Spleen (tissue), 11 donors: ENCODE data around the gene HES6. TPM values are rescaled to one million over a fixed set of nuclear protein-coding genes. Genes with fewer than 3 reads are reported as not detected.
A peak's percentile ranks its signal among the peaks of the same experiment; 100 is the strongest.

Experiments
- DNase-seq: peaks from one replicate; pipeline ENCODE4 v3.0.0-alpha.2; 2020
- H3K27ac ChIP-seq, 8 donors: fragments of 200-600 bp; sonication (generic) in 7 of 8; 1 replicate in 4 of 8; 2 replicates in 4 of 8; pipeline versions ENCODE4 v1.5.0 to v1.8.0; 2016 to 2021; ENCODE audit warnings: inconsistent platforms in 4 of 8, mild to moderate bottlenecking in 4 of 8, moderate library complexity in 1 of 8
- H3K27me3 ChIP-seq, 7 donors: fragments of 200-600 bp; sonication (generic) in 6 of 7; replicated peaks in 1 of 7; 1 replicate in 4 of 7; 2 replicates in 3 of 7; pipeline versions ENCODE4 v1.5.0 to v1.8.0; 2016 to 2021; ENCODE audit warnings: inconsistent platforms in 3 of 7, mild to moderate bottlenecking in 1 of 7
- H3K36me3 ChIP-seq, 6 donors: fragments of 200-600 bp; sonication (generic) in 5 of 6; 1 replicate in 4 of 6; 2 replicates in 2 of 6; pipeline versions ENCODE4 v1.5.0 to v1.8.0; 2016 to 2021; ENCODE audit warnings: inconsistent platforms in 2 of 6
- H3K4me1 ChIP-seq, 6 donors: fragments of 200-600 bp; sonication (generic) in 5 of 6; 1 replicate in 3 of 6; 2 replicates in 3 of 6; pipeline versions ENCODE4 v1.5.0 to v1.8.0; 2016 to 2021; ENCODE audit warnings: inconsistent platforms in 3 of 6
- H3K4me3 ChIP-seq, 8 donors: fragments of 200-600 bp; sonication (generic) in 7 of 8; 1 replicate in 4 of 8; 2 replicates in 4 of 8; pipeline versions ENCODE4 v1.5.0 to v1.8.0; 2016 to 2021; ENCODE audit warnings: inconsistent platforms in 4 of 8, mild to moderate bottlenecking in 4 of 8, moderate library complexity in 2 of 8
- H3K9me3 ChIP-seq, 8 donors: fragments of 200-600 bp; sonication (generic) in 7 of 8; 1 replicate in 4 of 8; 2 replicates in 4 of 8; pipeline versions ENCODE4 v1.5.0 to v1.8.0; 2016 to 2021; ENCODE audit warnings: inconsistent platforms in 4 of 8
- POLR2A ChIP-seq, 3 donors: fragments of 450-650 bp; IDR thresholded peaks; one replicate each; pipeline ENCODE4 v1.5.1; 2017; ENCODE audit warnings: antibody characterized with exemption in 3 of 3, mild to moderate bottlenecking in 1 of 3
- POLR2AphosphoS5 ChIP-seq, 3 donors: sonication (generic); formaldehyde crosslinking; IDR thresholded peaks; one replicate each; pipeline ENCODE4 v1.5.1; 2017; ENCODE audit warnings: antibody characterized with exemption in 3 of 3
- WGBS, 5 donors: extraction: QIAGEN DNeasy Blood & Tissue Kit in 3 of 5; methylation state at CpG; one replicate each; pipeline versions ENCODE4 v1.1.5 to v1.1.7; 2013 to 2018; 5-methylcytosine and 5-hydroxymethylcytosine counted together
- intact Hi-C: fragments of 100-400 bp; cut with DNase I; formaldehyde crosslinking; loops from one replicate; pipeline ENCODE4 v1.15.0; 2023; ENCODE audit warnings: low total_unique reads
- polyA plus RNA-seq, 3 donors: library from polyadenylated mRNA; stranded (reverse); fragments of 200-250 nt; gene quantifications; one replicate each; pipeline ENCODE4 v1.2.1, GENCODE V29; 2013
- total RNA-seq, 7 donors: library from RNA; depleted of rRNA in 3 of 7; stranded (reverse); fragments of >200 nt in 3 of 7; fragmentation: NEBNext Ultra II Directional in 4 of 7; extraction: Animal tissue kit (Norgen Biotek cat#: 25700) in 4 of 7; gene quantifications; one replicate each; pipeline versions ENCODE4 v1.1.0 to v1.2.1, GENCODE V29; 2016 to 2021
- TF ChIP-seq, protein P1 (sequence below), 11 experiments: fragments of 200-600 bp in 7 of 11; fragments of 450-650 bp in 4 of 11; sonication (generic) in 4 of 11; IDR thresholded peaks in 8 of 11; conservative IDR thresholded peaks in 3 of 11; 1 replicate in 7 of 11; 2 replicates in 4 of 11; pipeline versions ENCODE4 v1.4.0 to v1.8.0; 2016 to 2021; ENCODE audit warnings: antibody characterized with exemption in 11 of 11, inconsistent platforms in 4 of 11, mild to moderate bottlenecking in 1 of 11
- donor health status: healthy with polysubstance abuse.
- donor health status: DM: no; HTN: no; CAD: no; lungs with moderate emphysema.
- donor health status: DM: no; HTN: no; CAD: no.
- donor health status: Bipolar disorder and iron deficiency.
- donor health status: healthy.
- donor health status: DM: no; HTN: no; CAD: no.
- donor health status: DM: yes; HTN: yes; CAD: no.

Gene HES6
- total and polyA plus RNA-seq, 10 donors, result 3.9 to 22.7 (median 8.3) TPM

DNA sequence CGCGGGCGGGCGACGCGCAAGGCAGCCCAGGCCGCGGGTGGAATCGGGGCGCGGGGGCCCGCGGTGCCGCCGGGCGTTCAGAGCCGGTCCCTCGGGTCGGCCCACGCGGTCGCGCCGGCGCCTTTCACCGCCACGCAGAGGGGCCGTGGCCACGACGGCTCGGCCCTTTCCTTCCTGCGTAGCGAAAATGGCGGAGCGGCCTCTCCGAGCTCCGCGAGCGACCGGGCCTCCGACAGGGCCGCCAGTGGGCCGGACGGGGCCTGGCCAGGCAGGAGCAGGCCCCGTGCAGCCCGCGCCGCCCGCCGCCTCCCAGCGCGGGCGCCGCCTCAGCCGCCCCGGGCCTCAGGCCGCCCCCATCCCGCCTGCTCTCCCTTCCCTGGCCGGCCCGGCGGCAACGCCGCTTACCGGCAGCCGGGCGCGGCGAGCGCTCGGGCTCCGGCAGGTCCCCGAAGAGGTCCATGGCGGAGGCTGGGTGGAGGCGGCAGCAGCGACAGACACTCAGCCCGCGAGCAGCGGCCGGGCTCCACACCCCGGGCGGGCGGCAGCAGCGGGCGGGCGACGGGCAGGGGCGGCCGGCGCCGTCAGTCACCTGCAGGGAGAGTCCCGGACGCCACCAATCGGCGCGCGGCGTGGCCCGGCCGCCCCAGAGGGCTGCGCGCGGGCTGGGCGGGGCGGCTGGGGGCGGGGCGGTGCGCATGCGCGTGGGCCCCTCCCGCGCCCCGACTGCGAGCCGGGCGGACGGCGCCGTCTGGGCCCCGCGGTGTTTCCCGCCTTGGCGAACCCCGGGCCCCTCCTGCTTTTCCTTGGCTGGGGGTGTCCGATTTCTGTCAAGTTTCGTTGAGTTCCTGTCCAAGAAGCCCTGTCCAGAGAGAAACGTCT is 36.5 kb downstream of the HES6 start, which contains the start of gene ILKAP:
Gene ILKAP, minus strand, starts transcription at position 602 of the 879 bp plus-strand sequence. Its CDS starts 142 bp downstream, at position 460.
- intact Hi-C loops, result no loop called here
- peaks cover 19 to 55% (median 45%) of the 10 kb centered on the region in 6 donors for H3K4me1 ChIP-seq
- H3K4me3 ChIP-seq, result peak within 1 kb of the TSS; percentile 62 to 90 (median 72)
- H3K27me3 ChIP-seq, result no peaks in the 10 kb centered on the region
- H3K27ac ChIP-seq, result peak within 1 kb of the TSS; percentile 80 to 97 (median 94)
- TF ChIP-seq POLR2AphosphoS5 (IDR thresholded peaks at IDR 0.05) (peak; percentile 83 to 88 (median 86)), POLR2A (IDR thresholded peaks at IDR 0.05) (peak in 2 of 3 donors; percentile 20 to 44)
- TF ChIP-seq, protein P1, sequence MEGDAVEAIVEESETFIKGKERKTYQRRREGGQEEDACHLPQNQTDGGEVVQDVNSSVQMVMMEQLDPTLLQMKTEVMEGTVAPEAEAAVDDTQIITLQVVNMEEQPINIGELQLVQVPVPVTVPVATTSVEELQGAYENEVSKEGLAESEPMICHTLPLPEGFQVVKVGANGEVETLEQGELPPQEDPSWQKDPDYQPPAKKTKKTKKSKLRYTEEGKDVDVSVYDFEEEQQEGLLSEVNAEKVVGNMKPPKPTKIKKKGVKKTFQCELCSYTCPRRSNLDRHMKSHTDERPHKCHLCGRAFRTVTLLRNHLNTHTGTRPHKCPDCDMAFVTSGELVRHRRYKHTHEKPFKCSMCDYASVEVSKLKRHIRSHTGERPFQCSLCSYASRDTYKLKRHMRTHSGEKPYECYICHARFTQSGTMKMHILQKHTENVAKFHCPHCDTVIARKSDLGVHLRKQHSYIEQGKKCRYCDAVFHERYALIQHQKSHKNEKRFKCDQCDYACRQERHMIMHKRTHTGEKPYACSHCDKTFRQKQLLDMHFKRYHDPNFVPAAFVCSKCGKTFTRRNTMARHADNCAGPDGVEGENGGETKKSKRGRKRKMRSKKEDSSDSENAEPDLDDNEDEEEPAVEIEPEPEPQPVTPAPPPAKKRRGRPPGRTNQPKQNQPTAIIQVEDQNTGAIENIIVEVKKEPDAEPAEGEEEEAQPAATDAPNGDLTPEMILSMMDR (IDR thresholded peaks at IDR 0.05 in 8 of 11, conservative IDR thresholded peaks at IDR 0.05 in 3 of 11), result peak in 1 of 11 experiments; percentile 5
- no peaks in the 10 kb centered on the region for H3K36me3 ChIP-seq
- no peaks in the 10 kb centered on the region for H3K9me3 ChIP-seq
- DNase-seq, result peak; percentile 98
- WGBS, 5 donors, result 0 to 1% (median 1%) methylated on average over 22 to 126 of the region's 126 CpGs

DNA sequence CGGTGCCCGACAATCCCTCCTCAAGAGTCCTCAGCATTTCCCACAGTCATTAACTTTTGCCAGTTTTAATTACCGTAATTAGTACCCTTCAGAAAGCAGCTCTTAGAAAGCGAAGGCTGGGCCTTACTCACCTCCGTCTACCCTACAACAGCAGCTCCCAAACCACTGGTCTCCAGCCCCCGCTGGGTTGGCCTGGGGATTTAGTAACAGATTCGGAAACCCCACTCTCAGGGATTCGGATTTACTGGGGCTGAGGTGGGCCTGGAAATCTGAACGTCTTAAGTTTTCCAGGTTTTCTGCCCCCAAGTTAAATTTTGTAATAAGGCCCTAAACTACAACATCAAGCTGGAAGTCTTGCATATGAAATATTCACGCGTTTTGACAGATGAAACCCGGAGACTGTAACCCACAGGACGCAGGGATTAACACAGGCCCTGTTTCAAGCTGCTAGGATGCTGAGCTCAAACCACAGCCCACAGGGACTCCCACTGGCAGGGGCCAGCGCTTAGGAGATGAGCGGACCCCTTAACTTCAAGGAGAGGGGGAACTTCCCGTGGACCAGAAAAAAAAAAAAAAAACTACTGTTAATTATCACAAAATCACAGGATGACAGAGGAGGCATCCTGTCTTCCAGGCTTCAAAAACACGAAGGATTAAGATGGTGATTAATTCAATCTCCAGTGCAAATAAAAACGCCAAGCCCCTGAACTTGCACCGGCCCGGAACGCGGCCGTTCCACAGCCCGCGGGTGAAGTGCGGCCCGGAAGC is 37.3 kb downstream of the HES6 start:
- intact Hi-C loops, result no loop called here
- Histone ChIP-seq H3K9me3 (no peaks in the 10 kb centered on the region), H3K36me3 (no peaks in the 10 kb centered on the region), H3K27me3 (no peaks in the 10 kb centered on the region), H3K4me3 (peak overlapping the region; percentile 62 to 90 (median 72)), H3K4me1 (peaks cover 21 to 63% (median 53%) of the 10 kb centered on the region in 6 donors), H3K27ac (peak overlapping the region; percentile 80 to 97 (median 94))
- TF ChIP-seq, protein P1 (IDR thresholded peaks at IDR 0.05 in 8 of 11, conservative IDR thresholded peaks at IDR 0.05 in 3 of 11), result no peak
- TF ChIP-seq POLR2A (IDR thresholded peaks at IDR 0.05), result no peak
- no peak for TF ChIP-seq POLR2AphosphoS5 (IDR thresholded peaks at IDR 0.05)
- WGBS, 5 donors, result 10 to 15% (median 12%) methylated on average over 27 of the region's 27 CpGs
- no peak for DNase-seq

DNA sequence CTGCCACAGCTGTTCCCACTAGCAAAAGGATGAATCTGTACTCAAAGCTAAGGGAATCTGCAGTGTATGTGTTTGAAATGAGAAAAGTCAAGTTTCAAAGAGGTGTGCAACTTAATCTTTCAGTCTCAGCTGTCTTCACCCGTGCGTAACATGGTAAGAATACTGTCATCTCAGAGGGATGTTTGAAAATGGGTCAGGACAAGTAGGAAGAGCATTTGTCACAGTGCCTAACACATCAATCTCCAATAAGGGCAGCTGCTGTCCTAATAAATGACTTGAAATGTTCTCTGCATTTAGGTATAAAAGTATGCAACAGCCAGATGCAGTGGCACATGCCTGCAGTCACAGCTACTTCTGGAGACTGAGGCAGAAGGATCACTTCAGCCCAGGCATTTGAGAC is 49.4 kb downstream of the HES6 start:
- TF ChIP-seq POLR2AphosphoS5 (IDR thresholded peaks at IDR 0.05), result no peak
- no peak for TF ChIP-seq POLR2A (IDR thresholded peaks at IDR 0.05)
- TF ChIP-seq, protein P1 (IDR thresholded peaks at IDR 0.05 in 8 of 11, conservative IDR thresholded peaks at IDR 0.05 in 3 of 11), result no peak
- Histone ChIP-seq H3K36me3 (peaks cover 0 to 96% (median 86%) of the 10 kb centered on the region in 6 donors), H3K27me3 (no peaks in the 10 kb centered on the region), H3K27ac (no peak overlapping the region), H3K9me3 (no peaks in the 10 kb centered on the region), H3K4me1 (peaks cover 0 to 7% (median 2%) of the 10 kb centered on the region in 6 donors), H3K4me3 (no peak overlapping the region)
- 88 to 98% (median 97%) methylated on average over 2 of the region's 2 CpGs for WGBS, 5 donors
- DNase-seq, result no peak
- intact Hi-C loops, result no loop called here

Other genes with a start within 250 kb of the HES6 start
- 10 to 100 TPM; 13.5 to 22.7 (median 17.5) TPM for gene SCLY, start 179.0 kb downstream of the HES6 start, total RNA-seq
- gene SCLY, start 179.0 kb downstream of the HES6 start, polyA plus RNA-seq, result 1 to 10 TPM; 5.8 to 10.0 (median 6.7) TPM
- 1 to 10 TPM in 4 of 7 donors, under 1 TPM in 3; 0.65 to 5.1 (median 1.5) TPM for gene ESPNL, start 139.7 kb downstream of the HES6 start, total RNA-seq
- 1 to 10 TPM; 1.3 to 6.2 (median 3.8) TPM for gene ESPNL, start 139.7 kb downstream of the HES6 start, polyA plus RNA-seq
- under 1 TPM in 5 of 7 donors, not detected in 2; 0.15 to 0.85 (median 0.23) TPM for gene KLHL30, start 101.4 kb downstream of the HES6 start, total RNA-seq
- gene KLHL30, start 101.4 kb downstream of the HES6 start, polyA plus RNA-seq, result under 1 TPM; 0.09 to 0.29 (median 0.22) TPM
- 10 to 100 TPM in 1 of 7 donors, 1 to 10 TPM in 5, under 1 TPM in 1; 0.49 to 11.0 (median 2.4) TPM for gene ERFE, start 81.1 kb downstream of the HES6 start, total RNA-seq
- under 1 TPM; 0.06 to 0.63 (median 0.16) TPM for gene ERFE, start 81.1 kb downstream of the HES6 start, polyA plus RNA-seq
- gene ILKAP, start 36.3 kb downstream of the HES6 start, total RNA-seq, result 10 to 100 TPM; 39.7 to 61.2 (median 47.1) TPM
- 10 to 100 TPM; 46.8 to 64.5 (median 58.5) TPM for gene ILKAP, start 36.3 kb downstream of the HES6 start, polyA plus RNA-seq
- gene PER2, start 48.6 kb upstream of the HES6 start, total RNA-seq, result 10 to 100 TPM in 6 of 7 donors, 1 to 10 TPM in 1; 9.7 to 16.2 (median 14.8) TPM
- 1 to 10 TPM; 2.0 to 3.7 (median 2.6) TPM for gene PER2, start 48.6 kb upstream of the HES6 start, polyA plus RNA-seq
- gene TRAF3IP1, start 80.5 kb upstream of the HES6 start, total RNA-seq, result 10 to 100 TPM in 4 of 7 donors, 1 to 10 TPM in 3; 7.8 to 19.2 (median 10.8) TPM
- gene TRAF3IP1, start 80.5 kb upstream of the HES6 start, polyA plus RNA-seq, result 1 to 10 TPM; 2.6 to 3.7 (median 3.2) TPM
- gene ASB1, start 186.9 kb upstream of the HES6 start, total RNA-seq, result 10 to 100 TPM; 20.6 to 33.1 (median 24.7) TPM
- 10 to 100 TPM; 17.5 to 32.6 (median 28.3) TPM for gene ASB1, start 186.9 kb upstream of the HES6 start, polyA plus RNA-seq